Measurements from ENCODE around the gene SMCO4.

Gene SMCO4

GRCh38 chr11:93489841-93490240, 53.4 kb downstream of the SMCO4 start:
- CTCF ChIA-PET, result no interaction called here
- no peak for DNase-seq (ENCODE audit: low read depth, low spot score)
- no peak for TF ChIP-seq CTCF (IDR thresholded peaks at IDR 0.05; ENCODE audit: insufficient read depth, low read length, missing control alignments)
- no peak overlapping the region for H3K4me3 ChIP-seq (ENCODE audit: low read depth, low read length)
- POLR2A ChIA-PET, result no interaction called here

DNA sequence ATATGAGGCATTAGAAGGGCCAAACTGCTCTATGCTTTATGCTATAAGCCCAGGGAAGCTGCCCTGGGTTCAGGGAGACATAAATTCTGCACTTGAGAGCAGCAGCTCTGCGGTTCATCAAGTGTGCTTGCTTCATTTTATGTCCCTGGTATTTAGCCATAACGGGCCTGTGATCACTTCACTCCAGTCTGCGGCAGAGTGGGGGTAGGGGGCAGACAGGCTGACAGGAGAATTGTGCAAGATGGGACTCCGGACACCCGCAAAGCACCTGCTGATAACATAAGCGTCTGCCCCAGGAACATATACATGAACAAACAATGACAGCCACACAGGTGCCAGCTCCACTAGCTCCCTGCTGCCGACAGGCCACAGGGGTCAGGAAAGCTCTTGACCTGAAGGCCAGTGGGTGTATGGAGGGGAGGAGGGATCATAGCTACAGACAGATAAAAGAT, 56.1 kb downstream of the SMCO4 start:
- ChIA-PET POLR2A (no interaction called here), CTCF (interaction anchor here (1.0 kb wide), 1 partner anchor 55 kb away, joined by 3 read pairs; no protein-coding TSS in a partner anchor)
- no peak overlapping the region for H3K4me3 ChIP-seq (ENCODE audit: low read depth, low read length)
- TF ChIP-seq CTCF (IDR thresholded peaks at IDR 0.05; ENCODE audit: insufficient read depth, low read length, missing control alignments), result no peak
- DNase-seq (ENCODE audit: low read depth, low spot score), result no peak

DNA sequence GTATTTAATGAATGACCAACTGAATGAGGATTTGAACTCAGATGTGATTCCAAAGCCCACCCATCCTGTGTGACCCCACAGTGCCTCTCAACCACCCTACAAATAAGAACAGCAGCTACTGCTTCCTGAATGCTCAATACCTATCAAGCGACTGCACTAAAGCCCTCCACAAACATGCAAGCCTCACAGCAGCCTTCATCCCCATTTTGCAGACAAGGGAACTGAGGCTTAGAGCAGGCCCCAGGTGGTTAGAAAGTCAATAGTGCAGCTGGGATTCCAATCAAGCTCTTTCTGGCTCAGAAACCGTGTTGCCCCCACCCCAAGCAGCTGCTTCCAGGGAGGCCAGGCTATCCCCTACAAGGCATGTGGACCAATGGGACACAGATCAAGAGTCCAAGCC, 57.2 kb downstream of the SMCO4 start:
- DNase-seq (ENCODE audit: low read depth, low spot score), result no peak
- ChIA-PET CTCF (interaction anchor here (1.0 kb wide), 1 partner anchor 56 kb away, joined by 3 read pairs; no protein-coding TSS in a partner anchor), POLR2A (no interaction called here)
- TF ChIP-seq CTCF (IDR thresholded peaks at IDR 0.05; ENCODE audit: insufficient read depth, low read length, missing control alignments), result no peak
- H3K4me3 ChIP-seq (ENCODE audit: low read depth, low read length), result no peak overlapping the region

GRCh38 chr11:93484716-93485115, 58.5 kb downstream of the SMCO4 start:
- TF ChIP-seq CTCF (IDR thresholded peaks at IDR 0.05; ENCODE audit: insufficient read depth, low read length, missing control alignments), result no peak
- H3K4me3 ChIP-seq (ENCODE audit: low read depth, low read length), result no peak overlapping the region
- ChIA-PET POLR2A (no interaction called here), CTCF (no interaction called here)
- DNase-seq (ENCODE audit: low read depth, low spot score), result no peak

DNA sequence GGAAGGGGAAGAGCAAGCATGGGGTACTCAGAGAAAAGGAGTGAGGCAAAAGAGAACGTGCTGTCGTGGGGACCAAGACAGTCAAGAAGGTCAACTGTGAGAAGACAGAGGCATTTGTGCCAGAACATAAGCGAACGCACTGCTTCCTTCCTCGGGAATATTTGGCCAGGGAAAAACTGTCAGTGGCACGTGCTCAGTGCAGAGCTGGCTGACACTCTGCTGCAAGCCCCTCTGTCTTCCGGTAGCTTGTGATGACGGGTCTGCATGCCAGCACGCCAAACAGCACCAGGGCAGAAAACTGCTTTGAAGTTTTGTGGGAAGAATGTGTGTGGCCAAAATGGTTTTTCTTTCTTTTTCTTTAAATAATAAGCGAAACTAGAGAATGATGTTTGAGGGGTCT, 60.6 kb downstream of the SMCO4 start:
- no peak overlapping the region for H3K4me3 ChIP-seq (ENCODE audit: low read depth, low read length)
- ChIA-PET POLR2A (no interaction called here), CTCF (no interaction called here)
- no peak for TF ChIP-seq CTCF (IDR thresholded peaks at IDR 0.05; ENCODE audit: insufficient read depth, low read length, missing control alignments)
- DNase-seq (ENCODE audit: low read depth, low spot score), result no peak

DNA sequence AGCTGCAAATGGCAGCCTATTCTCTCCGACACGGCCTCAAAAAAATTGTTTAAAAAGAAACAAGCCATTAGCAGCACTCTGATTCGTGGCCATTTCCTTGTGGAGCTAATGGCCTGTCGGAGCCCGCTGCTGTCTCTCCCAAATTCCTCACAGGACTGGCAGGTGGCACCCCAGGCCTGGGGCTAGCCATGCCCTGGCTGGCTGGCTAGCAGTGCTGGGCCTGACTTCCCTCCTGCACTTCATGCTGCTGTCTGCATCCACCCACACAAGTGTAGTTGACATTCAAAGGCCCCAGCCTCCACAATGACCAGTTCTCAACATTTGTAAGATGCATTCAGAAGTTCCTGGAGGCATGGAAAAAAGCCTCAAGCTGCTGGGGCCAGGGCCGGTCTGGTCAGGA, 61.5 kb downstream of the SMCO4 start:
- CTCF ChIA-PET, result no interaction called here
- DNase-seq (ENCODE audit: low read depth, low spot score), result no peak
- TF ChIP-seq CTCF (IDR thresholded peaks at IDR 0.05; ENCODE audit: insufficient read depth, low read length, missing control alignments), result no peak
- POLR2A ChIA-PET, result no interaction called here
- no peak overlapping the region for H3K4me3 ChIP-seq (ENCODE audit: low read depth, low read length)

Measured in AG04449 (cell line).